Measurements from ENCODE around the gene RIMBP2.

RIMBP2 gene

GRCh38 chr12:130569521-130569920 lies 146.6 kb downstream of the RIMBP2 start:
- no peak for DNase-seq (ENCODE audit: low read depth in 2 of 2)

- no peak for DNase-seq (ENCODE audit: low read depth in 2 of 2)
Measured at GRCh38 chr12:130568501-130568900, 147.6 kb downstream of the RIMBP2 start.

GRCh38 chr12:130568041-130568440 lies 148.1 kb downstream of the RIMBP2 start:
- no peak for DNase-seq (ENCODE audit: low read depth in 2 of 2)

- DNase-seq (ENCODE audit: low read depth in 2 of 2): no peak
Measured at GRCh38 chr12:130566446-130567155, 149.5 kb downstream of the RIMBP2 start.

- DNase-seq (ENCODE audit: low read depth in 2 of 2): no peak
Measured at GRCh38 chr12:130565189-130565588, 150.9 kb downstream of the RIMBP2 start.

GRCh38 chr12:130563323-130563722 lies 152.8 kb downstream of the RIMBP2 start:
- DNase-seq (ENCODE audit: low read depth in 2 of 2): no peak

- no peak for DNase-seq (ENCODE audit: low read depth in 2 of 2)
Measured at GRCh38 chr12:130562716-130563115, 153.4 kb downstream of the RIMBP2 start.

GRCh38 chr12:130560321-130560720 lies 155.8 kb downstream of the RIMBP2 start:
- DNase-seq (ENCODE audit: low read depth in 2 of 2): no peak

- no peak for DNase-seq (ENCODE audit: low read depth in 2 of 2)
Measured at GRCh38 chr12:130559806-130560205, 156.3 kb downstream of the RIMBP2 start.

- no peak for DNase-seq (ENCODE audit: low read depth in 2 of 2)
Measured at GRCh38 chr12:130557886-130558765, 158.0 kb downstream of the RIMBP2 start.

- DNase-seq (ENCODE audit: low read depth in 2 of 2): no peak
Measured at GRCh38 chr12:130557201-130557600, 158.9 kb downstream of the RIMBP2 start.

GRCh38 chr12:130556486-130557055 lies 159.5 kb downstream of the RIMBP2 start:
- DNase-seq (ENCODE audit: low read depth in 2 of 2): no peak

- DNase-seq (ENCODE audit: low read depth in 2 of 2): no peak
Measured at GRCh38 chr12:130555628-130556485, 160.2 kb downstream of the RIMBP2 start.

GRCh38 chr12:130555221-130555620 lies 160.9 kb downstream of the RIMBP2 start:
- no peak for DNase-seq (ENCODE audit: low read depth in 2 of 2)

- no peak for DNase-seq (ENCODE audit: low read depth in 2 of 2)
Measured at GRCh38 chr12:130552483-130552996, 163.6 kb downstream of the RIMBP2 start.

GRCh38 chr12:130549361-130549760 lies 166.7 kb downstream of the RIMBP2 start:
- no peak for DNase-seq (ENCODE audit: low read depth in 2 of 2)

GRCh38 chr12:130547480-130548155 lies 168.5 kb downstream of the RIMBP2 start:
- DNase-seq (ENCODE audit: low read depth in 2 of 2): no peak

GRCh38 chr12:130546494-130546893 lies 169.6 kb downstream of the RIMBP2 start:
- DNase-seq (ENCODE audit: low read depth in 2 of 2): no peak

GRCh38 chr12:130545475-130545874 lies 170.6 kb downstream of the RIMBP2 start:
- DNase-seq (ENCODE audit: low read depth in 2 of 2): no peak

- DNase-seq (ENCODE audit: low read depth in 2 of 2): no peak
Measured at GRCh38 chr12:130540376-130540775, 175.7 kb downstream of the RIMBP2 start.
